OCI-LY1 (cell line): ENCODE data around the gene HAUS7.

Source experiments
- H2AFZ ChIP-seq: fragments of 200-600 bp; sonication (generic), shearing (Covaris generic); 2 replicates; pipeline ENCODE4 v1.6.0; 2014; ENCODE audit warnings: antibody characterized with exemption, mild to moderate bottlenecking, low read length
- H3F3A ChIP-seq: fragments of 200-600 bp; sonication (generic), shearing (Covaris generic); 2 replicates; pipeline ENCODE4 v1.6.0; 2014; ENCODE audit warnings: mild to moderate bottlenecking, antibody characterized with exemption, low read length, moderate library complexity; ENCODE audit not compliant: insufficient read depth
- H3K27ac ChIP-seq: fragments of 200-600 bp; sonication (generic); 2 replicates; pipeline ENCODE4 v1.5.1; 2014; ENCODE audit warnings: low read length, mixed run types, mild to moderate bottlenecking, low read depth; ENCODE audit not compliant: poor library complexity, severe bottlenecking
- H3K27me3 ChIP-seq: fragments of 200-600 bp; sonication (generic); 2 replicates; pipeline ENCODE4 v1.6.0; 2014; ENCODE audit warnings: antibody characterized with exemption, mild to moderate bottlenecking, low read length, moderate library complexity; ENCODE audit not compliant: insufficient read depth
- H3K36me3 ChIP-seq: fragments of 200-600 bp; sonication (generic); 2 replicates; pipeline ENCODE4 v1.6.1; 2014; ENCODE audit warnings: mild to moderate bottlenecking, antibody characterized with exemption, low read length, moderate library complexity, mixed read lengths; ENCODE audit not compliant: insufficient read depth
- H3K4me1 ChIP-seq: fragments of 200-600 bp; sonication (generic); 2 replicates; pipeline ENCODE4 v1.5.1; 2014; ENCODE audit warnings: mild to moderate bottlenecking, low read length, moderate library complexity; ENCODE audit not compliant: insufficient read depth, severe bottlenecking
- H3K4me2 ChIP-seq: fragments of 200-600 bp; sonication (generic), shearing (Covaris generic); 2 replicates; pipeline ENCODE4 v1.6.1; 2014; ENCODE audit warnings: low read length
- H3K4me3 ChIP-seq: fragments of 200-600 bp; sonication (generic); 2 replicates; pipeline ENCODE4 v1.5.1; 2014; ENCODE audit warnings: low read length, low read depth, mild to moderate bottlenecking, mixed read lengths; ENCODE audit not compliant: poor library complexity, severe bottlenecking
- H3K79me2 ChIP-seq: fragments of 200-600 bp; shearing (Covaris generic); 2 replicates; pipeline ENCODE4 v1.6.1; 2016; ENCODE audit warnings: mixed run types, low read length, mixed read lengths; ENCODE audit not compliant: insufficient read depth
- H3K9ac ChIP-seq: fragments of 200-600 bp; sonication (generic), shearing (Covaris generic); 2 replicates; pipeline ENCODE4 v1.6.1; 2014; ENCODE audit warnings: mild to moderate bottlenecking, low read length, mixed read lengths
- H3K9me2 ChIP-seq: fragments of 200-600 bp; sonication (generic), shearing (Covaris generic); 2 replicates; pipeline ENCODE4 v1.6.1; 2014; ENCODE audit warnings: low read depth, mild to moderate bottlenecking, low read length, mixed read lengths
- H3K9me3 ChIP-seq: fragments of 200-600 bp; shearing (Covaris generic); 2 replicates; pipeline ENCODE4 v1.6.1; 2014; ENCODE audit warnings: low read length, mixed read lengths
- H4K20me1 ChIP-seq: fragments of 200-600 bp; sonication (generic), shearing (Covaris generic); 2 replicates; pipeline ENCODE4 v1.6.0; 2016; ENCODE audit warnings: mild to moderate bottlenecking, low read length; ENCODE audit not compliant: insufficient read depth
- EZH2 ChIP-seq: fragments of 200-600 bp; sonication (generic), shearing (Covaris generic); IDR thresholded peaks from 2 replicates; pipeline ENCODE4 v1.8.0; 2017; ENCODE audit warnings: borderline replicate concordance, mixed run types, mild to moderate bottlenecking, antibody characterized with exemption, low read length, moderate library complexity, mixed read lengths
- TF ChIP-seq, protein P1 (sequence below): fragments of 200-600 bp; sonication (generic), shearing (Covaris generic); IDR thresholded peaks from 2 replicates; pipeline ENCODE4 v1.5.1; 2017; ENCODE audit warnings: mild to moderate bottlenecking, antibody characterized with exemption, low read length, moderate library complexity, mixed read lengths

HAUS7 gene

DNA sequence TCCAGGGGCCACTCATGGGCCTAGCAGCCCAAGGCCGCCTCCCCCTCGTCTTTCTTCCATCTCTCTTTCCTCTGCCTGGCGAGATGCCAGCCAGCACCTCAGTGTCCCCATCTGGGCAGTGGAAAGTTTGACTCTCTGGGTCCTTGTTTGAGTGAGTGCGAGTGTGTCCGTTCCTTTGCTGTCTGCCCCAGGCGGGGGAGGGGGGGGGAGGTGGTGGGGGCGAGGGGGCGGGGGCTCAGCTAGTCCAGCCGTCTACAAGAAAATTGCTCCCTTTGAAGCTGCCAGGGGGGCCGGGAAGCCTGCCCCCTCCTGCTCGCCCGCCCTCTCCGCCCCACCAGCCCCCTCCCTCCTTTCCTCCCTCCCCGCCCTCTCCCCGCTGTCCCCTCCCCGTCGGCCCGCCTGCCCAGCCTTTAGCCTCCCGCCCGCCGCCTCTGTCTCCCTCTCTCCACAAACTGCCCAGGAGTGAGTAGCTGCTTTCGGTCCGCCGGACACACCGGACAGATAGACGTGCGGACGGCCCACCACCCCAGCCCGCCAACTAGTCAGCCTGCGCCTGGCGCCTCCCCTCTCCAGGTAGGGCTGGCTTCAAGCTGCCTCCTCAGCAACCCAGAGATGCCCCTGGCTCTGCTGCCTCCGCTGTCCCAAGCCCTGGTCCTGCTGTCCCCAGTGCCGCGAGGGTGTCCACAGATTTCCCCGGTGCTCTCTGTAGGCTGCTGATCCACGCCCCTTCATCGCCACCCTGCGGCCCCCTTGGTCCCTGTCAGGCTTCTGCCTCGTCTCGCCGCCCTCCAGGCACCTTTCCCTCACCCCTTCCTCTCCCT, 24.4 kb upstream of the HAUS7 start, which contains the start of gene BGN:
Gene BGN, plus strand, starts transcription at position 440 of the 821 bp plus-strand sequence. CDS start 9,652 bp downstream, outside the sequence.
- H3K9me2 ChIP-seq: no peaks in the 10 kb centered on the region
- no peaks in the 10 kb centered on the region for H3K79me2 ChIP-seq
- no peaks in the 10 kb centered on the region for H3K36me3 ChIP-seq
- no peaks in the 10 kb centered on the region for H3K9me3 ChIP-seq
- no peaks in the 10 kb centered on the region for H3K4me1 ChIP-seq
- H3K27me3 ChIP-seq: no peaks in the 10 kb centered on the region
- no peaks in the 10 kb centered on the region for H3F3A ChIP-seq
- H2AFZ ChIP-seq: no peak within 1 kb of the TSS
- no peak within 1 kb of the TSS for H3K27ac ChIP-seq
- H3K4me3 ChIP-seq: no peak within 1 kb of the TSS
- H3K9ac ChIP-seq: no peak within 1 kb of the TSS
- H4K20me1 ChIP-seq: no peaks in the 10 kb centered on the region
- TF ChIP-seq, protein P1, sequence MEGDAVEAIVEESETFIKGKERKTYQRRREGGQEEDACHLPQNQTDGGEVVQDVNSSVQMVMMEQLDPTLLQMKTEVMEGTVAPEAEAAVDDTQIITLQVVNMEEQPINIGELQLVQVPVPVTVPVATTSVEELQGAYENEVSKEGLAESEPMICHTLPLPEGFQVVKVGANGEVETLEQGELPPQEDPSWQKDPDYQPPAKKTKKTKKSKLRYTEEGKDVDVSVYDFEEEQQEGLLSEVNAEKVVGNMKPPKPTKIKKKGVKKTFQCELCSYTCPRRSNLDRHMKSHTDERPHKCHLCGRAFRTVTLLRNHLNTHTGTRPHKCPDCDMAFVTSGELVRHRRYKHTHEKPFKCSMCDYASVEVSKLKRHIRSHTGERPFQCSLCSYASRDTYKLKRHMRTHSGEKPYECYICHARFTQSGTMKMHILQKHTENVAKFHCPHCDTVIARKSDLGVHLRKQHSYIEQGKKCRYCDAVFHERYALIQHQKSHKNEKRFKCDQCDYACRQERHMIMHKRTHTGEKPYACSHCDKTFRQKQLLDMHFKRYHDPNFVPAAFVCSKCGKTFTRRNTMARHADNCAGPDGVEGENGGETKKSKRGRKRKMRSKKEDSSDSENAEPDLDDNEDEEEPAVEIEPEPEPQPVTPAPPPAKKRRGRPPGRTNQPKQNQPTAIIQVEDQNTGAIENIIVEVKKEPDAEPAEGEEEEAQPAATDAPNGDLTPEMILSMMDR: no peak
- TF ChIP-seq EZH2: no peak
- no peak within 1 kb of the TSS for H3K4me2 ChIP-seq

DNA sequence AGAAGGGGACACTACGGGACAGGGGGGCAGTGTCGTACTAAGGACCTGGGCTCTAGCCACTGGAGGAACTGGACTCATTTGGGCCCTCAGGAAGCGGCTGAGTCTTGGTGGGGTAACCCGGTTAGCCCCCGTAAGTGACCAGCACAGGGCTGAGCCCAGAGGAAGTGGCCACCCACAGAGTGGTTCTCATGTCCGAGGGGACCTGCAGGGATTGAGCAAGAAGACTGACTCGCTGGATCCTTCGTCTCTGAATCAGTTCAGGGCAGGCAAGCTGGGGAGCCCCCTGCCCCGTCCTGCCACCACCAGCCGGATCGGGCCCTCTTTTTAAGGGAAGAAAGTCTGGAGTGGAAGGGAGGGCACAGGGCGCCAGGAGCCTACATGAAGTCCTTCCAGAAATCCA, 23.7 kb upstream of the HAUS7 start:
- Histone ChIP-seq H3K79me2 (no peaks in the 10 kb centered on the region), H4K20me1 (no peaks in the 10 kb centered on the region), H3K4me3 (no peak overlapping the region), H3K4me1 (no peaks in the 10 kb centered on the region), H3F3A (no peaks in the 10 kb centered on the region), H3K9me2 (no peaks in the 10 kb centered on the region), H3K9ac (no peak overlapping the region), H3K4me2 (no peak overlapping the region), H3K36me3 (no peaks in the 10 kb centered on the region), H3K27ac (no peak overlapping the region), H3K27me3 (no peaks in the 10 kb centered on the region), H3K9me3 (no peaks in the 10 kb centered on the region), H2AFZ (no peak overlapping the region)
- TF ChIP-seq EZH2: no peak
- TF ChIP-seq, protein P1: no peak

- Histone ChIP-seq H3K4me3 (no peak overlapping the region), H3K9ac (no peak overlapping the region), H3K36me3 (no peaks in the 10 kb centered on the region), H3K27me3 (no peaks in the 10 kb centered on the region), H3K79me2 (no peaks in the 10 kb centered on the region), H4K20me1 (no peaks in the 10 kb centered on the region), H3K4me1 (no peaks in the 10 kb centered on the region), H3F3A (no peaks in the 10 kb centered on the region), H3K4me2 (no peak overlapping the region), H2AFZ (no peak overlapping the region), H3K27ac (no peak overlapping the region), H3K9me3 (no peaks in the 10 kb centered on the region), H3K9me2 (no peaks in the 10 kb centered on the region)
- no peak for TF ChIP-seq EZH2
Measured at GRCh38 chrX:153493085-153493484, 22.7 kb upstream of the HAUS7 start.

GRCh38 chrX:153492543-153492942, 22.2 kb upstream of the HAUS7 start:
- Histone ChIP-seq H3K27ac (no peak overlapping the region), H2AFZ (no peak overlapping the region), H4K20me1 (no peaks in the 10 kb centered on the region), H3K4me1 (no peaks in the 10 kb centered on the region), H3K9ac (no peak overlapping the region), H3K27me3 (no peaks in the 10 kb centered on the region), H3K9me3 (no peaks in the 10 kb centered on the region), H3K36me3 (no peaks in the 10 kb centered on the region), H3K4me3 (no peak overlapping the region), H3K4me2 (no peak overlapping the region), H3K79me2 (no peaks in the 10 kb centered on the region), H3F3A (no peaks in the 10 kb centered on the region), H3K9me2 (no peaks in the 10 kb centered on the region)
- no peak for TF ChIP-seq EZH2
- TF ChIP-seq, protein P1: no peak
